KBM-7 (cell line): ENCODE data around the gene COX20.

Source experiments
- DNase-seq: peaks from one replicate; pipeline ENCODE4 v3.0.0-alpha.2; 2015
- in situ Hi-C: fragments of 300-500 bp; cut with MboI; formaldehyde crosslinking; loops from 2 replicates; pipeline ENCODE4 v1.14.3; 2020; ENCODE audit warnings: low sequenced_read_pairs, low pct_unique_long_range_greater_than_20kb, mixed read lengths

COX20 gene

DNA sequence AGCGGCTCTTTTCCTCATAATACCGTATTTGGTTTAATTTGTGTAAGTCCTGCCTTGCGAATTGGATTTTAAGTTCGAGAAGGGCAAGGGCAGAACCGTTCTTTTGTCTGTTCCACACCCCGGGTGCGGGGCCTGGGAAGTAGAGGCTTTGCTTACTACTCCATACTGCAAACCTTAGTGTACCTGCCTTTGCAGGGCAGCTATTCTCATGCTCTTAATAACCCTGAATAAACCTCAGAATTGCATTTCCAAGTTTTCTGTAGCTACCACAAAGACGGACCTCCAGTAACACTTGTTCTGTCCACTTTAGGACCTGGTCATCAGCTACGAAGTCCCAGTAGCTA lies 29.5 kb downstream of the COX20 start:
- DNase-seq = no peak
- in situ Hi-C loops = no loop called here

DNA sequence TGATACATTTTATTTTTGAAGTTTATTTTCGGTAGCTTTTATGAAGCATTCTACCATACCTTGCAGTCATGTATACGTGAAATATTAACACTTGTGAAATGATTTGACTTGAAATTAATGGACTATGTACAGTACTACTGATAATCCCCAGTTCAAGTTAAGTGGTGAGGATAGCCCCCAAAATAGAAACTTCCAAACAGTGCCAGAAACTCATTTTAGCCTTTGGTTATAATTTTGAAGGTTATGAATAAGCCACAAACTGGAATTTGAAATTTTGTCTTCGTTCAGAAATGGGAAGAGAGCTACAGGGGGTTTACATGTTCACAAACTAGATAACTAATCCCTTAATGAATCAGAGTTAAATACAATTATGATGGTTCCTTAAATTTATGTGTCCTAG lies 30.4 kb downstream of the COX20 start:
- in situ Hi-C loops = no loop called here
- no peak for DNase-seq

- no peak for DNase-seq
- in situ Hi-C loops = no loop called here
These were observed 30.9 kb downstream of the COX20 start for GRCh38 chr1:244866355-244866754.

DNA sequence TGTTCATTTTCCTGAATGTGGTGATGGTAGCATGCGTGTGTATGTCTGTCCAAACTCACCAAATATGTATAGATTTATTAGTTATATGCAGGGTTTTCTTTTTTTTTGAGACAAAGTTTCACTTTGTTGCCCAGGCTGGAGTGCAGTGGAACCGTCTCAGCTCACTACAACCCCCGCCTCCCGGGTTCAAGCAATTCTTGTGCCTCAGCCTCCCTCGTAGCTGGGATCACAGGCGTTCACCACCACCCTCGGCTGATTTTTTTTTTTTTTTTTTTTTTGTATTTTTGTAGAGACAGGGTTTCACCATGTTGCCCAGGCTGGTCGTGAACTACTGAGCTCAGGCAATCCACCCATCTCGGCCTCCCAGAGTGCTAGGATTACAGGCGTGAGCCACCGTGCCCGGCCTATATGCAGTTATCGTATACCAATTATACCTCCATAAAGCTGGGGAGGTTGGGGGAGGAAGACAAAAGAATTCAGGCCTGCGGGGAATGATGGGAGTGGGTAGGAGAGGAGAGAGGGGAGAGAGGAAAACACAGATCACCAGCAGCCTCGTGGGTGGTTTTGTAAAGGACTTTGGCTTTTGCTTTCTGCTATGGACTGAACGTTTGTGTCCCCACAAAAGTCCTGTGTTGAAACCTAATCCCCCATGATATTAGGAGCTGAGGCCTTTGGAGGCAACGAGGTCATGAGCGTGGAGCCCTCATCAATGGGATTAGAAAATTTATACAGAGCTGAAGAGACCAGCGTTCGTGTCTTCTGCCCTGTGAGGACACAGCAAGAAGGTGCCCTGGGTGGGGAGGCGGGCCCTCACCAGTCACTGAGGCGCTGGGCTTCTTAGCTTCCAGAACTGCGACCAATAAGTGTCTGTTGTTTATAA lies 33.3 kb downstream of the COX20 start:
- DNase-seq = no peak

GRCh38 chr1:244869364-244869827 lies 33.9 kb downstream of the COX20 start:
- in situ Hi-C loops = no loop called here
- no peak for DNase-seq

More for the DNA sequence above, 33.3 kb downstream of the COX20 start:
- in situ Hi-C loops = no loop called here

DNA sequence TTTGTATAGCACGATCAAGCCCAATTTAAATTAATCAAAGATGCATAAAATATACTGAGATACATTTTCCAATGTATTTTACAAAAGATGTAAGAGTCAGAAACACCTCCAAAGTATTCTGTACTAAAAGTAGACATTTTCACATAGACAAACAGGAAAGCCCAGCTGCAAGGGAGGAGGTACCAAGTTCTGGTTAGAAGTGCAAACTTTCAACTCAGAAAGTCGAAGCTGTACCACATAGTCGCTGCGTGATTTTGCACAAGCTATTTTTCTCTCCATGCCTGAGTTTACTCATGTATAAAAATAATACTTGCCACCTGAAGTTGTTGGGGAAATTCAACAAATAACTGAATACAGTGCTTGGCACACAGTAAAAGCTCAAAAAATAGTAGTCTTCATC lies 34.5 kb downstream of the COX20 start:
- DNase-seq = no peak
- in situ Hi-C loops = no loop called here

DNA sequence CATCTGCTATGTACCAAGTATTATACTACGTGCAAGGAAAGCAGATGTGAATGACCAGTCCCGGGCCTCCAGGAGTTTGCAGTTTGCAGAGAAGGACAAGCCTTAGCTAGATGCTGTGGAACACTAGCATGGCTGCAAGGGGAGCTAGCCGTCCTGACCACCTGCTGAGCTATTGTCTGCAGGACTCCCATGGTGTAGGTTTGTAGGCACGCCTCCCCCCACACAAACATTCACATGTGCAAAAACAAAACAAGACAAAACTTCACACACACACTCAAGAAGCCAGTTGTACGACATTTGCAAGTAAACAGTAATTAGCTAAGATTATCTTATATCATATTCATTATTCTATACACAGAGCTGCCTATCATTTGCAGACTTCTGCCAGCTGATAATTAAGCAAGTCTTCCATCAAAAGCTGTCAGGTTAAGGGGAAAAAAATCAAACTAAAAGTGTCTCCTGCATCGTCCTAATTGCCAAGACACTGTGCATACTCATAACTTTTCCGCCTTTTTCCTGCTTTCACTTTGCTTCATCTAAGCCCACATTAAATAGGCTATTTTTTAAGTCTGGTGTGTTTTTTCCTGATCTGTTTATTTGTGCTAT lies 39.6 kb downstream of the COX20 start:
- in situ Hi-C loops = no loop called here
- no peak for DNase-seq

GRCh38 chr1:244876228-244876910 lies 40.9 kb downstream of the COX20 start:
- DNase-seq = no peak
- in situ Hi-C loops = no loop called here

DNA sequence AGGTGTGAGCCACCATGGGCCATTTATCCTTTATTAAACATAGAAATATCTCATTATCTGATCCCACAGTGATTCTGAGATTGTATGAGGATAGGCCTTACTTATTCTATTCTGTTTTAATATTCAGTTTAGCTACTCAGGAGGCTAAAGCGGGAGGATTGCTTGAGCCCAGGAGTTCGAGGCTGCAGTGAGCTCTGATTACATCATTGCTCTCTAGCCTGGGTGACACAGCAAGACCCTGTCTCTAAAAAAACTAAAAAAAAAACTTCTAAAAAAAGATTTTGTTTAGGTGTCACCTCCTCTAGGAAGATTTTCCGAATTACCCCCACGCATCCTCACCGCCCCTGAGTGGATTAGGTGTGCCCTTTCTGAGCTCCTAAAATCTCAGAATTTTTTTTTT lies 43.2 kb downstream of the COX20 start:
- no peak for DNase-seq
- in situ Hi-C loops = no loop called here

DNA sequence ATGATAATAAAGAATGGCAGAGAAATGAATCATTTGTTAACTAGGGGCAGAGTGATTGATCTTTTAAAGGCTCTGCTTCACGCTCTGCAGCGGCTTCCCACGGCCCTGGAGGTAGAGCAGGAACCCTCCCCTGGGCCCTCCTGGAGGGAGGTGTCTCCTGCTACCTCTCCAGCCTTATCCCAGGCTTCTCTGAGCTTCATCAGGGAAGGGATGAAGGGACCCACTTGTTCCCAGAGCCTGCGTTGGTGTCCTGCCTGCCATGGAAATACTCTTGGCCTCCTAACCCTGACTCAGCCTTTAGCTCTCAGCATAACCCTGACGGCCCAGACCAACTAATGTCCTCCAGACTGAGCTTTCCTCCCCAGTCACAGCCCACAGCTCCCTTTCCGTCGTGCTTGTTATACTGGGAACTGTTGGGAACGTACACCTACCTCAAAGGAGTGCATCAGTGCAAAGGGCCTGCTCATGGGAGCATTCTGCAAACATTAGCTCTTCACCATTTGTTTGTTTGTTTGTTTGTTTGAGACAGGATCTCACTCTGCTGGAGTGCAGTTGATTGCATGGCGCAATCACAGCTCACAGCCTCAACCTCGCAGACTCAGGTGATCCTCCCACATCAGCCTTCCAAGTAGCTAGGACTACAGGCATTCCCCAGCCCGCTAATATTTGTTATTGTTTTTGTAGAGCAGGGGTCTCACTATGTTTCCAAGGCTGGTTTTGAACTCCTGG lies 46.3 kb downstream of the COX20 start:
- DNase-seq = no peak
- in situ Hi-C loops = no loop called here

- no peak for DNase-seq
- in situ Hi-C loops = no loop called here
These were observed 51.8 kb downstream of the COX20 start for GRCh38 chr1:244887281-244887680.

DNA sequence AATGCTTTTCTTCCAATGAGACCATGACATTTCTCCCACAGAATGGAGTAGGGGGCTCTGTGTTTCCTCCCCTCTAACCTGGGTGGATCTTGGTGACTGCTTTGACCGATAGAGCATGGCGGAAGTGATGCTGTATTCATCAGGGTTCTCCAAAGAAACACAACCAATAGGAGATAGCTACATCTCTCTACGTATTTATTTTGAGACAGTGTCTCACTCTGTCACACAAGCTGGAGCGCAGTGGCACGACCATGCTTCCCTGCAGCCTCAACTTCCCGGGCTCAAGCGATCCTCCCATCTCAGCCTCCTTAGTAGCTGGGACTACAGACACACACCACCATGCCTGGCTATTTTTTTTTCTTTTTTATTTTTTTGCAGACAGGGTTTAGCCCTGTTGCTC lies 58.4 kb downstream of the COX20 start:
- in situ Hi-C loops = no loop called here
- no peak for DNase-seq
